HG03103 (cell line): ENCODE measurements around the gene CORIN.
"Not testable (repeated sequence)": the region's sequence is repeated elsewhere in the genome, so short reads cannot be mapped to it uniquely, and the experiment has no call there.

Experiments used
- ATAC-seq: cut with Tn5 transposase; IDR thresholded peaks from one replicate; pipeline ENCODE4 v1.9.1; 2021; ENCODE audit warnings: low read depth; ENCODE audit not compliant: unreplicated experiment

Gene CORIN

DNA sequence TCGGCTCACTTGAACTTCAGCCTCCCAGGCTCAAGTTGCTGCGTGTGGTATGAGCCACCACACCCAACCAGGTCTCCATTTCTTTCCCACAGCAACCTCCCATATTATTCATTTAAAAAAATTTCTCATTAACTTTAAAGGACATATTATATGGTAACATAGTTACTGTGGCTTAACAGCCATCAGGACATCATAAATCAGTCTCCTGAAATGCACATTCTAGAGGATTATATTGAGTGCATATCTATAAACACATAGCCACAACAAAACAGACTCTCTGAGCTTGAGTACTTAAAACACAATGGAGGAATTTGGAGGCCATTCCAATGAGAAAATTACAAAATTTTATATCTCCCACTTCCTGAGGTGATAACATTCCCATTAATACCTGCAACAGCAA, 61.5 kb downstream of the CORIN start:
- ATAC-seq, result no peak

DNA sequence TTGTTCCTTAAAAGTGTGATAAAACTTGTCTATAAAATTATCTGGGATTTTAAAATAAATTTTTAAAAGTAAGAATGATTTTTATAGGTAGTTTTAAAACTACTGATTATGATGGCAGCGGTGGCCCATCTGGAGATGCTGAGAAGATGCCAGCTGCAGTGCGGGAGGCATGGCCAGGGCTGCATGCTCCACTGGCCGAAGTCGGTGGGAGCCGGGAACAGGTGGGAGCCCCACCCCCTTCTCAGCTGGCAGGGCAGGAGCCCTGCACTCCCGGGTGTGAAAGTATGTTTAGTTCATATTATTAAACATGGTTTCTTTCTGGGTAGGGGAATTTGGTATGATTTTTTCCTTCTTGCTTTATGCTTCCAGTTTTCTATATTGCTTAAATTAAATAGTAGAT, 63.8 kb downstream of the CORIN start:
- ATAC-seq, result no peak

DNA sequence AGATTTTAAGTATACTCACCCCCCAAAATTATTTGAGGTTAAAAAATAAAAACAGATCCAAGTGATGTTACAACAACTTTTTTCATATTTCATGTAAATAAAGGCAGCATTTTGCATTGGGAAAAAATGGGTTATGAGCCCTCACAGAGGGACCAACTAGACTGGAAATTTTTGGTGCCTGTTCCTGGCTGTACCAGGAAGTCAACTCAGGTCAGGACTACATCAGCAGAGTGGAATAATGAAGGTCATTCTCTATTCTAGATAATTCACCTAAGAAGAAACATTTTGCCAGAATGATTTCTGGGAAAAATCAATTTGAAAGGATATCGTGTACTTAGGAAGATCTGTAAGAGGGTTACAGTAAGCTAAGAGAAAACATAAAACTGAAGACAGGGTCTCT, 66.8 kb downstream of the CORIN start:
- ATAC-seq, result no peak

DNA sequence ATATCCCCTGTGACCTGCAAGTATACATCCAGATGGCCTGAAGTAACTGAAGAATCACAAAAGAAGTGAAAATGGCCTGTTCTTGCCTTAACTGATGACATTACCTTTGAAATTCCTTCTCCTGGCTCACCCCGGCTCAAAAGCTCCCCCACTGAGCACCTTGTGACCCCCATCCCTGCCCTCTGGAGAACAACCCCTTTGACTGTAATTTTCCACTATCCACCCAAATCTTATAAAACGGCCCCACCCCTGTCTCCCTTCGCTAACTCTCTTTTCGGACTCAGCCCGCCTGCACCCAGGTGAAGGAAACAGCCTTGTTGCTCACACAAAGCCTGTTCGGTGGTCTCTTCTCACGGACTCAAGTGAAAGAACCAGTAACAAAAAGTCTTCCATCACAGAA, 69.9 kb downstream of the CORIN start:
- ATAC-seq, result not testable (repeated sequence)

GRCh38 chr4:47763279-47763678, 74.6 kb downstream of the CORIN start:
- ATAC-seq, result no peak

GRCh38 chr4:47762376-47763266, 75.2 kb downstream of the CORIN start:
- ATAC-seq, result no peak

- not testable (repeated sequence) for ATAC-seq
Measured at GRCh38 chr4:47753316-47753715, 84.6 kb downstream of the CORIN start.

GRCh38 chr4:47752214-47752613, 85.7 kb downstream of the CORIN start:
- no peak for ATAC-seq

GRCh38 chr4:47750788-47751187, 87.1 kb downstream of the CORIN start:
- ATAC-seq, result no peak

DNA sequence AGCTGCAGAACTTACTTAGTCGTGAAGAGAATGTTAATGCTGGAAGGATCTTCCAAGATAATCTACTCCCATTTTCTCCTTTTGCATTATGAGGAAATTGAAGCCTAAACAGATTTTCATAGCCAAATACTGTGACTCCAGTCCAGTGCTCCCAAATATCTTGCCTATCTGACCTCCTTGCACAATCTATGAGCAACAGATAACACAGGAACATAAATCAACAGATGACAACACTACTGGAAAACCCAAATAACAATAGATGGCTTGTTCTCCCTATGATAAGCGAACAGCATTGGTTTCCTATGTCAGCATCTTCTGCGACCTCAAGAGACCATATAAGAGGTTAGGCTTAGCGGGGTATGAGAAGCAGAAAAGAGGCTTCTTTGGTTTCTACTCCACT, 88.0 kb downstream of the CORIN start:
- no peak for ATAC-seq

- ATAC-seq, result no peak
Measured at GRCh38 chr4:47749060-47749459, 88.8 kb downstream of the CORIN start.

DNA sequence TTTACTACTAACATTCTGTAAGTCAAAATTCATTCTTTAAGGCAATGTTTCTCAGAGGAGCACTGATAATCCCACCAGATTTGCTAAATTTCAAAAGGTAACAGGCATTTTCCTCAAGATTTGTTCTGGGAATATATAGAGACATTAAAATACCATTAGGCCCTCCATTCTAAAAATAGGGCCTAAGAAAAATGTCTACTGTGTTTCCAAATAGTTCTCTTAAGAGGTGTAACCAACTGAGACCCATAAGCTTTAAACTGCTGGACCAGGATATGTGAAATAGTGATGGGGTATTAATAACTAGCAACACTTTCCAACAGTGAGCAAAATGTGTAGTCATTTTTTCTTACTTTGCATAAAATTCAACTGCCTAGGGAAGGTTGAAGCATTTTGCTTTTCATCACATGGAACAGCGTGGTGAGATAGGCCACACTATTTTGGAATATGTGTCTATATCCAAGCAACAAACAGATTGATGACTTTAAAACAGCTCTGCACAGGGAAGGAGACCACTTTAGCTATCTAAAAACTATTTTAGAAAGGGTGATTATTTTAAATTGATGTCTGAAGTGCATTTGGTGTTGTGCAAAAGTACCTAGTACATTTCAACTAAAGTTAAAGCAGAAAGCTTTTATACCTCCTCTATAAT, 89.9 kb downstream of the CORIN start:
- no peak for ATAC-seq

- ATAC-seq, result no peak
Measured at GRCh38 chr4:47747211-47747610, 90.7 kb downstream of the CORIN start.

GRCh38 chr4:47746122-47746521, 91.7 kb downstream of the CORIN start:
- no peak for ATAC-seq

GRCh38 chr4:47744843-47745382, 93.0 kb downstream of the CORIN start:
- no peak for ATAC-seq

GRCh38 chr4:47744253-47744652, 93.6 kb downstream of the CORIN start:
- no peak for ATAC-seq

DNA sequence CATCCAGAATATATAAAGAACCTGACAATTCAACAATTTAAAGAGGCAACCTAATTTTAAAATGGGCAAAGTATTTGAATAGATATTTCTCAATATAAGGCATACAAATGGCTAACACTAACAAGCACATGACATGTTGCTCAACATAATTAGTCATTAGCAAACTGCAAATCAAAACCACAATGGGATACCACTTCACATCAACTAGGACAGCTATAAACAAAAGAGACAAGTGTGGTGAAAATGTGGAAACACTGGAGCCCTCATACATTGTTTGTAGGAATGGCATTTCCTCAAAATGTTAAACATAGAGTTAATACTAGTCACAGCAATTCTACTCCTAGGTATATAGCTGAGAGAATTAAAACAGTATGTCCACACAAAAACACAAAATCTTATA, 96.7 kb downstream of the CORIN start:
- no peak for ATAC-seq

DNA sequence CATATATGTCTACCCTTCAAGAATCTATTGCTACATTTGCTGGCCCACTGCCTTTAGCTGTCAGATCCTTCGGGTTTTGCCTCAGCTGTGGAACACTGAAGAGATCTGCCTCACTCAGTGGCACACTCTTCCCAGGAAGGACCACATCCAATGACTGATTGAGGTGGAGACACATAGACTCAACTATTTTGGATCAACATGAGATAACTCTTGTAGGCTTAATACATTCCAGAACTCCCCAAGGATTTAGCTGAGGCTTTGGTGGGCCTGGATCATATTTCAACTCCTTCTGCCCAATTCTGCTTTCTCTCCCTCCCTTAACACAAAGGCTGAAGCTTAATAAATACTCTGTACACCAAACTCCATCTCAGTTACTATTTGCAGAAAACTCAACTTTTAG, 100.5 kb downstream of the CORIN start:
- ATAC-seq, result no peak

GRCh38 chr4:47736555-47736954, 101.3 kb downstream of the CORIN start:
- no peak for ATAC-seq

- no peak for ATAC-seq
Measured at GRCh38 chr4:47736146-47736545, 101.7 kb downstream of the CORIN start.

DNA sequence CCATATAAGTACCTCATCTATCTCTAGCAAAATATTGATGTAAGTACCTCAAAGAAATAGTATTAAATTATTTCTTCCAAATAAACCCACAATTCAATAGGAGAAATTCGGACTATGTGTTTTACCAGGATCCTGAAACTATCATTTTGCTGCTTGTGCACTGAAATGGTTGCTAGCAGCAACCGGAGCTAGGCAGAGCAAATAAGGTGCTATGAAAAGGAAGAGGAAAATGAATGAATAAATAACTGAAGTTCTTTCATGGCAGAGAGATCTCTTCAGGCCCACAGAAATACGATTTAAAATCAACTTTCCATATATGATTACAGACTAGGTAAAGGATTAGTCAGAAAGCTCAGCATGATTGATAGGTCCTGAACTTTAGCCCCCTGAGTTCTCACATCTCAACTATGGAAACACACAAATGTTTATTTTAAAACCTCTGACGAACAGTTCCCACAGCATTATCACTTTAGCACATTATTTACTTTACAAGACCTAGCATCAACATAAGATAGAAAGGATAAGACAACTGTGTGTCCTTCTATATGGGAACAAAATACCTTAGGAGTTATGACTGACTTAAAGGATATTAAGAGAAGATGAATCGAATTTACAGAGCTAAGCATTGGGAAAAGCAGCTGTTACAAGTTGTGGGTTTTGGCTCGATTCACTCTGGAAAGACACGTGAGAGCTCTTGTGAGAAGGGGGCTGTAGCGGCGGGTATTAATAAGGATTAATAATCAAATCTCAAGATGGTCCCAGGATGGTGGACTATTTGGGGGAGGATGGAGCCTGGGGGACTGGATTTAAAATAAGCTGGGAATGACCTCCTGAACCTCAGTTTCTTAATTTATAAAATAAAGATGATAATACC, 104.3 kb downstream of the CORIN start:
- ATAC-seq, result no peak
